T-helper 1 cell treated with Interleukin-12 subunit alpha and Interleukin-12 subunit beta and Interleukin-4 antibody, amounts not matched to agents 30 μg/mL and 1 μg/mL, for 36 hours (primary cell): ENCODE results near the gene MMP20.

Experiments
- H3K27ac Mint-ChIP-seq: one replicate; pipeline ENCODE4 v1.8.0; 2021; ENCODE audit warnings: mild to moderate bottlenecking, mixed read lengths
- H3K27me3 Mint-ChIP-seq: one replicate; pipeline ENCODE4 v1.8.0; 2021; ENCODE audit warnings: low read depth, mixed read lengths
- H3K36me3 Mint-ChIP-seq: one replicate; pipeline ENCODE4 v1.8.0; 2021; ENCODE audit warnings: low read depth, mixed read lengths
- H3K4me1 Mint-ChIP-seq: one replicate; pipeline ENCODE4 v1.8.0; 2021; ENCODE audit warnings: low read depth, mixed read lengths
- H3K4me3 Mint-ChIP-seq: one replicate; pipeline ENCODE4 v1.8.0; 2021; ENCODE audit warnings: mild to moderate bottlenecking, moderate library complexity, mixed read lengths
- H3K9me3 Mint-ChIP-seq: one replicate; pipeline ENCODE4 v1.8.0; 2021; ENCODE audit warnings: mixed read lengths

The MMP20 gene

DNA sequence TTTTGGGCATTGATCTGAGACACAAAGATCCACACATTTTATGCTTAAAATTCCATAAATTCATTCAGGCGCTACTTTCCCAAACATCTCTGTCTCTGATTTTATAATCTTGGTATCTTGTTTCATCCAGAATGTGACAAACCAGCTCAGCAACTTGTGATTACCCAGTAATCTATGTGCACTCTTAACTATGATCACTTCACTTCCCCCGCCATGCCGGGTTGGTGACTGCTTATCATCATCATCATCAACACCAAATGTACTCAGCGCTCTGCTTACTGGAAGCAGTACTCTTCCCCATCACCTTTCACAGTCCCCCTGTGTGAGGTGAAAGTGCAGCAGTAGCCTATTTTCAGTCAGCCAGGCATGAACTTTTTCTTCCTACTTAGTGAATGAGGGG, 79.4 kb downstream of the MMP20 start:
- no peaks in the 10 kb centered on the region for H3K36me3 Mint-ChIP-seq
- H3K9me3 Mint-ChIP-seq: no peaks in the 10 kb centered on the region
- no peaks in the 10 kb centered on the region for H3K27me3 Mint-ChIP-seq
- no peak overlapping the region for H3K4me3 Mint-ChIP-seq
- peaks cover 3% of the 10 kb centered on the region for H3K4me1 Mint-ChIP-seq
- H3K27ac Mint-ChIP-seq: no peak overlapping the region

- H3K4me1 Mint-ChIP-seq: peaks cover 3% of the 10 kb centered on the region
- peaks cover 8% of the 10 kb centered on the region for H3K27me3 Mint-ChIP-seq
- no peak overlapping the region for H3K4me3 Mint-ChIP-seq
- no peaks in the 10 kb centered on the region for H3K36me3 Mint-ChIP-seq
- no peak overlapping the region for H3K27ac Mint-ChIP-seq
- H3K9me3 Mint-ChIP-seq: no peaks in the 10 kb centered on the region
These were observed 80.5 kb downstream of the MMP20 start for GRCh38 chr11:102544594-102544993.

DNA sequence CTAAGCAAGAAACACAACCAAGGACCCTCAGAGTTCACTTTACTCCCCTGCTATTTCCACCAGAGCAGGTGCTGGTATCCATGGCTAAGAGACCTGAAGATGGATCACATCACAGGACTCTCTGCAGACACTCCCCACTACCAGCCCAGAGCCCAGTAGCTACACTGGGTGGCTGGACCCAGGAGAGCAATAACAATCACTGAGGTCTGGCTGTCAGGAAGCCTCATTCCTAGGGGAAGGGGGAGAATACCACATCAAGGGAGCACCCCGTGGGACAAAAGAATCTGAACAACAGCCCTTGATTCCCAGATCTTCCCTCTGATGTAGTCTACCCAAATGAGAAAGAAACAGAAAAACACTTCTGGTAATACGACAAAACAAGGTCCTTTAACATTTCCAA, 85.6 kb downstream of the MMP20 start:
- Mint-ChIP-seq H3K27me3 (peaks cover 17% of the 10 kb centered on the region), H3K9me3 (no peaks in the 10 kb centered on the region), H3K4me1 (peaks cover 4% of the 10 kb centered on the region), H3K36me3 (no peaks in the 10 kb centered on the region), H3K4me3 (no peak overlapping the region), H3K27ac (no peak overlapping the region)

DNA sequence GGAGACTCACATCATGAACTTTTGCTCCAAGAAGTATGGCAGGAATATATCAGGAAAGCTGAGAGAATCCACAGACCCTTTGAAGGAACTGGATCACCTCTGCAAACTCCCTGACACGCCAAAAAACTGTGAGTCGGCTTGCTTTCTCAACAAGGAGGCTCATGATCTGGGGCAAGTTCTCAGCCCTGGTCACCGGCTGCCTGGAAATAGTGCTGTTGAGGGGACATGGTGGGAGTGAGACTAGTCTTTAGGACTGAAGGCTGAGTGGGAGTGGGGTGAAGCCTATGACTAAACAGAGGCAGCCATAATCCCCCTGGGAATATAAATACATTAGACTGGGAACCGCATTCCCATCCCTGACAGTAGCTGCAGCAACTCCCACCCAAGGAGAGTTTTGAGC, 86.2 kb downstream of the MMP20 start:
- Mint-ChIP-seq H3K9me3 (no peaks in the 10 kb centered on the region), H3K36me3 (no peaks in the 10 kb centered on the region), H3K27ac (no peak overlapping the region), H3K27me3 (peaks cover 17% of the 10 kb centered on the region), H3K4me1 (peaks cover 3% of the 10 kb centered on the region), H3K4me3 (no peak overlapping the region)

DNA sequence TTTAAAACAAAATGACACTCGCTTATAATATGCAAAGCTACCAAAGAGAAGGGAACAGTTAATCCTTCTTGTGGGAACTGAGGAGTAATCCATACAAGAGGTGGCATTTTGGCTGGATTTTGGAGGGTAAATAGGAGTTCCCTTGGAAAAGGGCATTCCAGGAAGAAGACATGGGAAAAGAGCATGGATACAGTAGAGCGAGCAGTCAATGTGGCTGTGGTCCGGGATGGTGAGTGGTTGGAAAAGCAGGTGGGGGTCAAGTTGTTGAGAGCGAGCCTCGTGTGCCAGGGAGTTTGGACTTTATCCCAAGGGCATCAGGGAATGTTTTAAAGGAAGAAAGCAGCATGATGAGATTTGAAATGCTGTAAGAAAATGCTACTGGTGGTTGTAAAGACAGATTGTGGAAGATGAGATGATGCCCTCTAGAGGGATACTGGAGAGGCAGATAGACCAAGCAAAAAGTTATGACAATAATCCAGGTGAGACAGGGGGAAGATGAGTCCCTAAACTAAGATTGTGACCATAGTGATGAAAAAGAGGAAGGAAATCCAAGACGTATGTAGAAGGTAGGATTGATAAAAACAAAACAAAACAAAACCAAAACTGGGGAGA, 90.8 kb downstream of the MMP20 start:
- Mint-ChIP-seq H3K4me3 (no peak overlapping the region), H3K36me3 (no peaks in the 10 kb centered on the region), H3K4me1 (peaks cover 8% of the 10 kb centered on the region), H3K9me3 (no peaks in the 10 kb centered on the region), H3K27me3 (peaks cover 8% of the 10 kb centered on the region), H3K27ac (no peak overlapping the region)

- H3K36me3 Mint-ChIP-seq: no peaks in the 10 kb centered on the region
- H3K27me3 Mint-ChIP-seq: no peaks in the 10 kb centered on the region
- H3K27ac Mint-ChIP-seq: no peak within 1 kb of the TSS
- H3K4me3 Mint-ChIP-seq: no peak within 1 kb of the TSS
- no peaks in the 10 kb centered on the region for H3K9me3 Mint-ChIP-seq
- peaks cover 8% of the 10 kb centered on the region for H3K4me1 Mint-ChIP-seq
These were observed 94.6 kb downstream of the MMP20 start, which contains the start of gene MMP7 for GRCh38 chr11:102530558-102530957. Gene MMP7, minus strand, starts transcription at chr11:102530747. Its CDS starts 47 bp downstream, at chr11:102530700.

- H3K4me3 Mint-ChIP-seq: no peak overlapping the region
- H3K27ac Mint-ChIP-seq: no peak overlapping the region
- peaks cover 5% of the 10 kb centered on the region for H3K4me1 Mint-ChIP-seq
- no peaks in the 10 kb centered on the region for H3K36me3 Mint-ChIP-seq
- no peaks in the 10 kb centered on the region for H3K9me3 Mint-ChIP-seq
- H3K27me3 Mint-ChIP-seq: no peaks in the 10 kb centered on the region
These were observed 96.5 kb downstream of the MMP20 start for GRCh38 chr11:102528618-102529017.

- Mint-ChIP-seq H3K27me3 (peaks cover under 1% of the 10 kb centered on the region), H3K36me3 (no peaks in the 10 kb centered on the region), H3K27ac (no peak overlapping the region), H3K4me1 (peaks cover 5% of the 10 kb centered on the region), H3K4me3 (no peak overlapping the region), H3K9me3 (no peaks in the 10 kb centered on the region)
These were observed 97.4 kb downstream of the MMP20 start for GRCh38 chr11:102527684-102528083.

DNA sequence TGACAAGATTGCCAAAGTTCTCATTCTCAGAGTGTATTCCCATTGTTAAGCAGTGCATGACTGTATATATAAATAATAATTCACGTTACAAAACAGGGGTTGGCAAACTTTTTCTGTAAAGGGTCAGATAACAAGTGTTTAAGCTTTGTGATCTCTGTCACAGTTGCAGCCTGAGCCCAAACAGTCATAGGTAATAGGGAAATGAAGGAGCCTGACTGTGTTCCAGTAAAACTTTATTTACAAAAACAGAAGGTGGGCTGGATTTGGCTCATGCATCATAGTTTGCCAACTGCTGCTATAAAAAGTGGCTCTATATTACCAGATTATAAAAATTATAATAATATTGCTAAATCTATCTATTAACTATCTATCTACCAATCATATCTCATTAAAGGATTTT, 98.1 kb downstream of the MMP20 start:
- Mint-ChIP-seq H3K36me3 (no peaks in the 10 kb centered on the region), H3K27me3 (peaks cover 7% of the 10 kb centered on the region), H3K9me3 (no peaks in the 10 kb centered on the region), H3K4me3 (no peak overlapping the region), H3K27ac (no peak overlapping the region), H3K4me1 (peaks cover 7% of the 10 kb centered on the region)
